ENCODE data around the gene CMTM5.
A peak's percentile ranks its signal among the peaks of the same experiment; 100 is the strongest.

Gene CMTM5

GRCh38 chr14:23376482-23377197 is at the start of gene CMTM5:
TSS of gene CMTM5 (plus strand) at chr14:23377046. CDS start at chr14:23377252, 206 bp downstream.
- DNase-seq (ENCODE audit: low read depth in 2 of 2), result no peak

- peak; percentile 48 to 52 for DNase-seq (ENCODE audit: low read depth in 2 of 2)
Observed at GRCh38 chr14:23327947-23328744, 48.7 kb upstream of the CMTM5 start.

- DNase-seq (ENCODE audit: low read depth in 2 of 2), result no peak
Observed at GRCh38 chr14:23335623-23336022, 41.2 kb upstream of the CMTM5 start.

- no peak for DNase-seq (ENCODE audit: low read depth in 2 of 2)
Observed at GRCh38 chr14:23339506-23340268, 37.2 kb upstream of the CMTM5 start.

GRCh38 chr14:23344481-23344880 is 32.4 kb upstream of the CMTM5 start:
- no peak for DNase-seq (ENCODE audit: low read depth in 2 of 2)

GRCh38 chr14:23345987-23346692 is 30.7 kb upstream of the CMTM5 start:
- no peak for DNase-seq (ENCODE audit: low read depth in 2 of 2)

GRCh38 chr14:23346693-23347405 is 30.0 kb upstream of the CMTM5 start:
- DNase-seq (ENCODE audit: low read depth in 2 of 2), result no peak

GRCh38 chr14:23347406-23348296 is 29.2 kb upstream of the CMTM5 start:
- DNase-seq (ENCODE audit: low read depth in 2 of 2), result no peak

- DNase-seq (ENCODE audit: low read depth in 2 of 2), result no peak
Observed at GRCh38 chr14:23348297-23348655, 28.6 kb upstream of the CMTM5 start.

- no peak for DNase-seq (ENCODE audit: low read depth in 2 of 2)
Observed at GRCh38 chr14:23349156-23349845, 27.5 kb upstream of the CMTM5 start.

GRCh38 chr14:23351681-23352505 is 25.0 kb upstream of the CMTM5 start:
- DNase-seq (ENCODE audit: low read depth in 2 of 2), result no peak

- DNase-seq (ENCODE audit: low read depth in 2 of 2), result peak; percentile 36 to 44
Observed at GRCh38 chr14:23352506-23353432, 24.1 kb upstream of the CMTM5 start, which contains the start of gene SLC22A17. TSS of gene SLC22A17 (minus strand) at chr14:23352887.

GRCh38 chr14:23353433-23353780 is 23.4 kb upstream of the CMTM5 start:
- DNase-seq (ENCODE audit: low read depth in 2 of 2), result no peak

- no peak for DNase-seq (ENCODE audit: low read depth in 2 of 2)
Observed at GRCh38 chr14:23354990-23355389, 21.9 kb upstream of the CMTM5 start.

- no peak for DNase-seq (ENCODE audit: low read depth in 2 of 2)
Observed at GRCh38 chr14:23355871-23356435, 20.9 kb upstream of the CMTM5 start.

- DNase-seq (ENCODE audit: low read depth in 2 of 2), result no peak
Observed at GRCh38 chr14:23356662-23357061, 20.2 kb upstream of the CMTM5 start.

- DNase-seq (ENCODE audit: low read depth in 2 of 2), result no peak
Observed at GRCh38 chr14:23357261-23357660, 19.6 kb upstream of the CMTM5 start.
